T-helper 1 cell treated with Interleukin-12 subunit alpha and Interleukin-12 subunit beta and Interleukin-4 antibody, amounts not matched to agents 30 ng/mL and 1 ng/mL, for 36 hours (primary cell): Measurements from ENCODE around the gene TSEN54. TPM values are rescaled to one million over a fixed set of nuclear protein-coding genes. Genes with fewer than 3 reads are reported as not detected.

Source experiments
- intact Hi-C: fragments of 100-400 bp; cut with micrococcal nuclease; formaldehyde crosslinking; loops from one replicate; pipeline ENCODE4 v1.15.1; 2024
- total RNA-seq: library from RNA; stranded (reverse); gene quantifications from 2 replicates; pipeline ENCODE4 v1.2.3, GENCODE V29; 2022

The TSEN54 gene
- total RNA-seq, 1 donor from 2014 or later, result 65.2 TPM

- intact Hi-C loops, result no loop called here
These were observed 24.7 kb downstream of the TSEN54 start for GRCh38 chr17:75540923-75541503.

GRCh38 chr17:75542229-75542628 is 25.9 kb downstream of the TSEN54 start:
- intact Hi-C loops, result no loop called here

- intact Hi-C loops, result no loop called here
These were observed 26.5 kb downstream of the TSEN54 start for GRCh38 chr17:75542728-75543336.

- intact Hi-C loops, result no loop called here
These were observed 27.9 kb downstream of the TSEN54 start for GRCh38 chr17:75544250-75544649.

- intact Hi-C loops, result no loop called here
These were observed 29.9 kb downstream of the TSEN54 start for GRCh38 chr17:75546181-75546580.

- intact Hi-C loops, result no loop called here
These were observed 30.8 kb downstream of the TSEN54 start for GRCh38 chr17:75547091-75547490.

GRCh38 chr17:75548813-75549212 is 32.5 kb downstream of the TSEN54 start:
- intact Hi-C loops, result no loop called here

GRCh38 chr17:75549246-75550138 is 33.2 kb downstream of the TSEN54 start:
- intact Hi-C loops, result no loop called here

GRCh38 chr17:75550139-75550465 is 33.8 kb downstream of the TSEN54 start:
- intact Hi-C loops, result no loop called here

- intact Hi-C loops, result no loop called here
These were observed 34.9 kb downstream of the TSEN54 start for GRCh38 chr17:75551266-75551665.

GRCh38 chr17:75552425-75553294 is 36.3 kb downstream of the TSEN54 start:
- intact Hi-C loops, result no loop called here

- intact Hi-C loops, result no loop called here
These were observed 37.2 kb downstream of the TSEN54 start for GRCh38 chr17:75553295-75554110.

GRCh38 chr17:75555679-75556153 is 39.4 kb downstream of the TSEN54 start:
- intact Hi-C loops, result no loop called here

GRCh38 chr17:75557075-75557851 is 40.9 kb downstream of the TSEN54 start:
- intact Hi-C loops, result no loop called here

GRCh38 chr17:75557852-75558665 is 41.7 kb downstream of the TSEN54 start:
- intact Hi-C loops, result no loop called here

GRCh38 chr17:75558666-75559530 is 42.6 kb downstream of the TSEN54 start:
- intact Hi-C loops, result no loop called here

- intact Hi-C loops, result no loop called here
These were observed 43.7 kb downstream of the TSEN54 start for GRCh38 chr17:75559958-75560533.
